GM12865 (cell line): ENCODE measurements around the gene TEX53.
A peak's percentile ranks its signal among the peaks of the same experiment; 100 is the strongest.

ENCODE experiments used
- DNase-seq: peaks from one replicate; pipeline ENCODE4 v3.0.0; 2010; ENCODE audit warnings: low read depth
- H3K4me3 ChIP-seq: 2 replicates; pipeline ENCODE4 v1.5.1; 2011; ENCODE audit warnings: mild to moderate bottlenecking, low read depth, low read length, control low read depth
- TF ChIP-seq, protein P1 (sequence below): IDR thresholded peaks from 2 replicates; pipeline ENCODE4 v1.5.1; 2011; ENCODE audit warnings: low read length, control low read depth, low read depth, inconsistent platforms; ENCODE audit not compliant: insufficient read depth; ENCODE audit errors: missing control alignments

TEX53 gene

DNA sequence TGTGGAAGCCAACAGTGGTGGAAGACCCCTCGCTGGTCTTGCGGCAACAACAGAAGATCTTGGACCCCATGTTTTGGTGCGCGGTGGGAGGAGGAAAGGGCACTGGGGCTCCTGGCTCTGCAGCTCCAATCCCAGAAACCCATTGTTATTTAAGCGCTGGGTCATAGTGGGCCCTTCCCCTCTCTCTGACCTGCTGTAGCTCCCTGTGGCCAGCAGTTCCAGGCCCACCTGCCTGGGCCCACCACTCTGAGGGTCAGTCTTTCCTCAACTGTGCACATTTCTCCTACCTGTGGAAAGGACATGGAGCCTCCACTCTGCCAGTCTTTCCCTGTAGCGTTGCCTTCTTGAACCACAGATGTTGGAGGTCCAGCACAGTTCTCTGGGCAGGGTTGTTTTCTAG is at the start of gene TEX53:
TEX53 (minus strand) TSS at position 101 of the 400 bp plus-strand sequence; CDS start at position 70, 31 bp downstream.
- no peak for DNase-seq
- no peak within 1 kb of the TSS for H3K4me3 ChIP-seq
- TF ChIP-seq, protein P1, sequence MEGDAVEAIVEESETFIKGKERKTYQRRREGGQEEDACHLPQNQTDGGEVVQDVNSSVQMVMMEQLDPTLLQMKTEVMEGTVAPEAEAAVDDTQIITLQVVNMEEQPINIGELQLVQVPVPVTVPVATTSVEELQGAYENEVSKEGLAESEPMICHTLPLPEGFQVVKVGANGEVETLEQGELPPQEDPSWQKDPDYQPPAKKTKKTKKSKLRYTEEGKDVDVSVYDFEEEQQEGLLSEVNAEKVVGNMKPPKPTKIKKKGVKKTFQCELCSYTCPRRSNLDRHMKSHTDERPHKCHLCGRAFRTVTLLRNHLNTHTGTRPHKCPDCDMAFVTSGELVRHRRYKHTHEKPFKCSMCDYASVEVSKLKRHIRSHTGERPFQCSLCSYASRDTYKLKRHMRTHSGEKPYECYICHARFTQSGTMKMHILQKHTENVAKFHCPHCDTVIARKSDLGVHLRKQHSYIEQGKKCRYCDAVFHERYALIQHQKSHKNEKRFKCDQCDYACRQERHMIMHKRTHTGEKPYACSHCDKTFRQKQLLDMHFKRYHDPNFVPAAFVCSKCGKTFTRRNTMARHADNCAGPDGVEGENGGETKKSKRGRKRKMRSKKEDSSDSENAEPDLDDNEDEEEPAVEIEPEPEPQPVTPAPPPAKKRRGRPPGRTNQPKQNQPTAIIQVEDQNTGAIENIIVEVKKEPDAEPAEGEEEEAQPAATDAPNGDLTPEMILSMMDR: no peak

DNA sequence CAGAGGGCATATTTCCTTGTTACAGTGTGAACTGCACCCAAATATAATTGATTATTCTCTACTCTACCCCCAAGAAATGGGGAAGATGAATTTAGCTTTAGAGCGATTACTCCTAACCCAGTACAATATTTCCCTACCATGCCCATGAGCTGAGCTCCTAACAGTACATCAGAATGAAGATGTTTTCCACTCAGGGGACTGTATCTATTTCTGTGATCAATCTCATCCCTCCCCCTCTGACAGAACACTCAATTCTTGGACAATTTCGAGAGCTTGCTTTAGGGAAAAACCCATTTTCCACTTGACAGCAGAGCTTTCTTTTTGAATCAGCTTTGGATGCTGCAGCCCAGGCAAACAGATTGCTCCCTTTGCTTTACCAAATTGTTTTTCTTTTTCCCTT is 49.1 kb upstream of the TEX53 start:
- TF ChIP-seq, protein P1: no peak
- no peak overlapping the region for H3K4me3 ChIP-seq
- no peak for DNase-seq

DNA sequence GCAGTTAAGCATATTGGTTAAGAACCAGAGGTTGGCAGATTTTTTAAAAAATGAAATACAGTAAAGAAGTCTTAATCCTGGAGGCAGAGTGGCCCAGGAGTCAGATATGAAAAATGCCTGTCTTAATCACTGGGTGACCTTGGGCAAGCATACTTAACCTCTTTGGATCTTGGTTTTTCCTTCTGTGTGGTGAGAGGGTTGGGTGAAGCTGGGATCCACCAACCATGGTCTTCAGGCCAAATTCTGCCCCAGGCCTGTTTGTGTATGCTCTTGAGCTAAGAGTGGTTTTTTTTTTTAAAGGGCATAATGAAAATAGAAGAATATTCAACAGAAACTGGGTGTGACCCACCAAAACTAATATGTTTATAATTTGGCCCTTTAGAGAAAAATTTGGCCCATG is 44.4 kb upstream of the TEX53 start:
- DNase-seq: no peak
- no peak overlapping the region for H3K4me3 ChIP-seq
- TF ChIP-seq, protein P1: no peak

DNA sequence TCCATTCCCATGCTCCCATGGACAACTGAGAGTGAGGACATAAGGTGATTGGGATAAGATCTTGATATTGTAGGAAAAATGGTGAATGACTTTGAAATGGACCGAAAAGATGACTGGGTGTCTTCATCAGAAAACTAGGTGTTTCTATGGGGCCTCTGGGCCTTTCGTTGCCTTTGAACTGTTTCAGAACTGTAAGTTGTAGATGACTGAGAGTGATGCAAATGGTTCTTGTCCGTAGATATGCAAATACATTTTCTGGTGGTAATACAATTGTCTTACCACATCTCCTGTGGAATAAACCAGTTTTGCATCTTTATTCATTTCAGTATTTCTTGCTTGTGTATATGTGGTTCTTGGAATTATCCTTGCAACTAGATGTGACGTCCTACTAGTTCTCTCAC is 40.3 kb upstream of the TEX53 start:
- TF ChIP-seq, protein P1: no peak

DNA sequence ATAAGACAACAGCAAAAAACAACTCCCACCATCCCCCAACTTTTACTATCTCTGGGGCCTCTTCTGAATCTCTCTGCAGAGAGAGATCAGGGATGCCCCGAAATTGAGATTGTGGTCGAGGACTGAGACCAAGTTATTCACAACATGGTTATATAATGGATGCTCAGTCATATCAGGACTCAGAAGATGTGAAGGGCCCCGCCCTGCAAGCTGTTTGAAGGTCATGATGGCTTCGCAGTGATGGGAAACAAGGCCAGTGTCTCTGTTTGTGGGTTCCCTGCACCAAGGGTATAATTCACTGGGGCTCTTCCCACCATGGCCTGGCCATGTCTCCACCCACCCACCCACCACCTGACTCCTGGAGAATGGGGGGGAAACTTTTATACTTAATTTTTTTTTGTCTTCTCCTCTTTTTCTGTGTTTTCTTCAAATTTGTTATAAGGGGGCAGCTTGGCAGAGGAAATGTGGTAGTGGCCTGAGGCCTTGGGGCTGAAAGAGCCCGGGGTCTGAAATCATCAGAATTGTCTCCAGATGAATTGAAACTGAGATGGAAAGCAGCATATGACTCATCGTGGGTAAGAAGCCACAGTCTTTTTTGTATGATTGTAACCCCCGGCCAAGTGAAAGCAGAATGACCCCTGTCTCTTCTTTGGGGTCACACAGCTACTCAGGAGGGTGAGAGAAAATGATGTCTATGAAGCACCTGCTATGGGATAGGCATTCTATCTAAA is 39.4 kb upstream of the TEX53 start:
- DNase-seq: peak; percentile 91
- no peak overlapping the region for H3K4me3 ChIP-seq
- TF ChIP-seq, protein P1: no peak

More for the DNA sequence above, 40.3 kb upstream of the TEX53 start:
- DNase-seq: peak; percentile 65
- no peak overlapping the region for H3K4me3 ChIP-seq

DNA sequence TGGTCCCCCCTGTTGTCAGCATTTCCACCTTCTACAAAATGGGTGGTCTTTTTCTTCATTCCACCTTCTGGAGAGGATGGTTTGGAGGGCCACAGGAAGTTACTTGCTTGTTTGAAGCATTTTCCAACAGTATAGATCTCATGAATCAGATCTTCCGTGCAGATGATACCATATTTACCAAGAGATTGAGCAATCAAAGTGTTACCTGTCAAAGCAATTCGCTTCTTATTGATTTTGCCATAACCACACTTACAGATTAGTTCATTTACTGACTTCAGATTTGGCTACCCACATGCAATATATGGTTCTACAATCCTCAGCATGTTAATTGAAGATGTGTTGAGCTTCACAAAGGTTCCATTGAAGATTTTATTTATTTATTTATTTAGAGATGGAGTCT is 38.3 kb upstream of the TEX53 start:
- DNase-seq: no peak
- no peak overlapping the region for H3K4me3 ChIP-seq
- TF ChIP-seq, protein P1: no peak

DNA sequence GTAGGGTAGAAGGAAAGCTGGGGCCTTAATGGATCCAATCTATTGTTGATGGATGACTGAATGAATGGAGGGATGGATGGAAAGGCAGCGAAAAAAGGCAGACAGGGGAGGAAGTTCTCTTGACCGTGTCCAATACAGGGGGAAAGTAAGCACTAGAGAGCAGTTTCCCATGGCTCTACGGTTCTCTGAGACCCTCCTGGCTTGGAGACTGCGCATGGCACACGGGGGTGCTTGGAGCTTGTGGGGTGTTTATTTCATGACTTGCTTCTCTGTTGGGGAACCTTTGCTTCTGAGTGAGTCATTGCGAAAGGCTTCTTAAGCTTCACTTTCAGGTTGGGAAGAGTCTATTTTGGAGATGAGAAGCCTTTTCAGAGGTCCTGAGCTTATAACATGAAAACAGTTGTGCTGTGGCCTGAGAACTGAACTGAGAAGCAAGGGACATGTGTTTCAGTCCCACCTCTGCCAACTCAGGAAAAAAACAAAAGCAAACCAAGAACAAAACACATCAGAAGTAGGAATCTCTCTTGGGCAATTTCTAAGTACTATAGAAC is 37.2 kb upstream of the TEX53 start:
- TF ChIP-seq, protein P1: no peak
- no peak overlapping the region for H3K4me3 ChIP-seq
- DNase-seq: peak; percentile 91
